Tibial nerve (tissue), 4 donors: ENCODE data around the gene RFX7. TPM values are rescaled to one million over a fixed set of nuclear protein-coding genes. Genes with fewer than 3 reads are reported as not detected.

Experiments used
- DNase-seq, 2 donors: peaks; one replicate each; pipeline ENCODE4 v3.0.0-alpha.2; 2019; ENCODE audit warnings: low spot score in 2 of 2
- H3K27ac ChIP-seq, 4 donors: fragments of 200-600 bp; sonication (generic) in 3 of 4; one replicate each; pipeline ENCODE4 v1.5.1; 2017 to 2019; ENCODE audit warnings: mild to moderate bottlenecking in 1 of 4
- H3K27me3 ChIP-seq, 2 donors: fragments of 200-600 bp; sonication (generic) in 1 of 2; one replicate each; pipeline versions ENCODE4 v1.5.1 to v1.6.0; 2017 to 2019
- H3K36me3 ChIP-seq, 3 donors: fragments of 200-600 bp; sonication (generic); one replicate each; pipeline ENCODE4 v1.5.1; 2018 to 2019
- H3K4me1 ChIP-seq, 4 donors: fragments of 200-600 bp; sonication (generic) in 3 of 4; one replicate each; pipeline ENCODE4 v1.5.1; 2017 to 2019
- H3K4me3 ChIP-seq, 4 donors: fragments of 200-600 bp; sonication (generic) in 3 of 4; one replicate each; pipeline ENCODE4 v1.5.1; 2017 to 2019; ENCODE audit warnings: mild to moderate bottlenecking in 1 of 4, moderate library complexity in 1 of 4
- H3K9me3 ChIP-seq, 4 donors: fragments of 200-600 bp; sonication (generic) in 3 of 4; one replicate each; pipeline ENCODE4 v1.5.1; 2017 to 2019
- CTCF ChIP-seq, 5 experiments: fragments of 200-600 bp in 3 of 5; fragments of 450-650 bp in 2 of 5; sonication (generic) in 3 of 5; IDR thresholded peaks; one replicate each; pipeline ENCODE4 v1.5.1; 2016 to 2019; ENCODE audit warnings: antibody characterized with exemption in 5 of 5, mild to moderate bottlenecking in 3 of 5, moderate library complexity in 2 of 5
- EP300 ChIP-seq, 2 donors: sonication (generic); formaldehyde crosslinking; IDR thresholded peaks; one replicate each; pipeline ENCODE4 v1.6.1; 2017; ENCODE audit warnings: antibody characterized with exemption in 2 of 2, mild to moderate bottlenecking in 1 of 2
- POLR2A ChIP-seq, 2 donors: fragments of 450-650 bp; IDR thresholded peaks; one replicate each; pipeline ENCODE4 v1.6.1; 2017; ENCODE audit warnings: antibody characterized with exemption in 2 of 2, mild to moderate bottlenecking in 2 of 2, moderate library complexity in 2 of 2
- WGBS, 2 donors: methylation state at CpG; one replicate each; pipeline ENCODE4 v1.1.5; 2018; 5-methylcytosine and 5-hydroxymethylcytosine counted together
- total RNA-seq, 4 donors: library from RNA; depleted of rRNA; stranded (reverse); fragments of >200 nt; gene quantifications; one replicate each; pipeline ENCODE4 v1.1.0, GENCODE V29; 2016

Gene RFX7
- total RNA-seq, 4 donors from 2014 or later = 7.1 to 13.8 (median 10.0) TPM

GRCh38 chr15:56077081-56077480, 166.6 kb downstream of the RFX7 start:
- WGBS, 2 donors = 47 to 58% methylated on average over 5 of the region's 5 CpGs
- no peaks in the 10 kb centered on the region for H3K4me1 ChIP-seq

GRCh38 chr15:56076640-56077039, 167.0 kb downstream of the RFX7 start:
- DNase-seq = no peak
- H3K36me3 ChIP-seq = no peaks in the 10 kb centered on the region
- H3K27ac ChIP-seq = no peak overlapping the region
- TF ChIP-seq POLR2A (IDR thresholded peaks at IDR 0.05) = no peak
- no peak for TF ChIP-seq CTCF (IDR thresholded peaks at IDR 0.05)
- TF ChIP-seq EP300 (IDR thresholded peaks at IDR 0.05) = no peak
- H3K4me1 ChIP-seq = no peaks in the 10 kb centered on the region
- no peak overlapping the region for H3K4me3 ChIP-seq
- H3K27me3 ChIP-seq = no peaks in the 10 kb centered on the region
- no peaks in the 10 kb centered on the region for H3K9me3 ChIP-seq
- 40 to 69% methylated on average over 2 of the region's 2 CpGs for WGBS, 2 donors

More at GRCh38 chr15:56077081-56077480, 166.6 kb downstream of the RFX7 start:
- Histone ChIP-seq H3K27me3 (no peaks in the 10 kb centered on the region), H3K4me3 (no peak overlapping the region), H3K36me3 (no peaks in the 10 kb centered on the region), H3K9me3 (no peaks in the 10 kb centered on the region), H3K27ac (no peak overlapping the region)
- TF ChIP-seq CTCF (IDR thresholded peaks at IDR 0.05) (no peak), EP300 (IDR thresholded peaks at IDR 0.05) (no peak), POLR2A (IDR thresholded peaks at IDR 0.05) (no peak)
- DNase-seq = no peak

- no peaks in the 10 kb centered on the region for H3K4me1 ChIP-seq
- 45 to 53% methylated on average over 5 of the region's 5 CpGs for WGBS, 2 donors
- no peaks in the 10 kb centered on the region for H3K27me3 ChIP-seq
- H3K27ac ChIP-seq = no peak overlapping the region
- DNase-seq = no peak
- no peaks in the 10 kb centered on the region for H3K9me3 ChIP-seq
- H3K4me3 ChIP-seq = no peak overlapping the region
- TF ChIP-seq POLR2A (IDR thresholded peaks at IDR 0.05) (no peak), CTCF (IDR thresholded peaks at IDR 0.05) (no peak), EP300 (IDR thresholded peaks at IDR 0.05) (no peak)
- no peaks in the 10 kb centered on the region for H3K36me3 ChIP-seq
Measured at GRCh38 chr15:56074481-56075265, 169.0 kb downstream of the RFX7 start.

GRCh38 chr15:56064152-56064551, 179.5 kb downstream of the RFX7 start:
- no peaks in the 10 kb centered on the region for H3K4me1 ChIP-seq
- TF ChIP-seq EP300 (IDR thresholded peaks at IDR 0.05) = no peak
- WGBS, 2 donors = 82 to 83% methylated on average over 3 of the region's 3 CpGs
- H3K9me3 ChIP-seq = peaks cover 0 to 8% (median 0%) of the 10 kb centered on the region in 4 donors
- no peaks in the 10 kb centered on the region for H3K27me3 ChIP-seq
- no peak overlapping the region for H3K27ac ChIP-seq
- H3K36me3 ChIP-seq = no peaks in the 10 kb centered on the region
- H3K4me3 ChIP-seq = no peak overlapping the region
- no peak for DNase-seq

GRCh38 chr15:56059716-56060115, 184.0 kb downstream of the RFX7 start:
- no peak for DNase-seq
- Histone ChIP-seq H3K4me3 (no peak overlapping the region), H3K9me3 (peaks cover 0 to 8% (median 0%) of the 10 kb centered on the region in 4 donors), H3K4me1 (no peaks in the 10 kb centered on the region), H3K27me3 (no peaks in the 10 kb centered on the region), H3K36me3 (no peaks in the 10 kb centered on the region), H3K27ac (no peak overlapping the region)
- WGBS, 2 donors = 41 to 56% methylated on average over 2 of the region's 2 CpGs
- TF ChIP-seq EP300 (IDR thresholded peaks at IDR 0.05) = no peak
- TF ChIP-seq POLR2A (IDR thresholded peaks at IDR 0.05) = no peak
- no peak for TF ChIP-seq CTCF (IDR thresholded peaks at IDR 0.05)
